ENCODE data around the gene PIGH.

- TF ChIP-seq POLR2AphosphoS5 (IDR thresholded peaks at IDR 0.05; ENCODE audit: low read depth, low read length) (no peak), EZH2phosphoT487 (IDR thresholded peaks at IDR 0.05; ENCODE audit: borderline replicate concordance, low read depth) (no peak), EP300 (IDR thresholded peaks at IDR 0.05; ENCODE audit: borderline replicate concordance in 1 of 2, low read depth in 1 of 2, low read length in 1 of 2) (no peak), REST (IDR thresholded peaks at IDR 0.05; ENCODE audit: low read depth, low read length) (no peak), ZBTB33 (IDR thresholded peaks at IDR 0.05; ENCODE audit: borderline replicate concordance, low read depth) (no peak), CHD2 (IDR thresholded peaks at IDR 0.05; ENCODE audit: low read length, partially characterized antibody) (no peak), SIN3A (IDR thresholded peaks at IDR 0.05; ENCODE audit: borderline replicate concordance, low read depth, low read length) (no peak)
- TF ChIP-seq, protein P1, sequence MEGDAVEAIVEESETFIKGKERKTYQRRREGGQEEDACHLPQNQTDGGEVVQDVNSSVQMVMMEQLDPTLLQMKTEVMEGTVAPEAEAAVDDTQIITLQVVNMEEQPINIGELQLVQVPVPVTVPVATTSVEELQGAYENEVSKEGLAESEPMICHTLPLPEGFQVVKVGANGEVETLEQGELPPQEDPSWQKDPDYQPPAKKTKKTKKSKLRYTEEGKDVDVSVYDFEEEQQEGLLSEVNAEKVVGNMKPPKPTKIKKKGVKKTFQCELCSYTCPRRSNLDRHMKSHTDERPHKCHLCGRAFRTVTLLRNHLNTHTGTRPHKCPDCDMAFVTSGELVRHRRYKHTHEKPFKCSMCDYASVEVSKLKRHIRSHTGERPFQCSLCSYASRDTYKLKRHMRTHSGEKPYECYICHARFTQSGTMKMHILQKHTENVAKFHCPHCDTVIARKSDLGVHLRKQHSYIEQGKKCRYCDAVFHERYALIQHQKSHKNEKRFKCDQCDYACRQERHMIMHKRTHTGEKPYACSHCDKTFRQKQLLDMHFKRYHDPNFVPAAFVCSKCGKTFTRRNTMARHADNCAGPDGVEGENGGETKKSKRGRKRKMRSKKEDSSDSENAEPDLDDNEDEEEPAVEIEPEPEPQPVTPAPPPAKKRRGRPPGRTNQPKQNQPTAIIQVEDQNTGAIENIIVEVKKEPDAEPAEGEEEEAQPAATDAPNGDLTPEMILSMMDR (IDR thresholded peaks at IDR 0.05) = no peak
- TF ChIP-seq, protein P2, sequence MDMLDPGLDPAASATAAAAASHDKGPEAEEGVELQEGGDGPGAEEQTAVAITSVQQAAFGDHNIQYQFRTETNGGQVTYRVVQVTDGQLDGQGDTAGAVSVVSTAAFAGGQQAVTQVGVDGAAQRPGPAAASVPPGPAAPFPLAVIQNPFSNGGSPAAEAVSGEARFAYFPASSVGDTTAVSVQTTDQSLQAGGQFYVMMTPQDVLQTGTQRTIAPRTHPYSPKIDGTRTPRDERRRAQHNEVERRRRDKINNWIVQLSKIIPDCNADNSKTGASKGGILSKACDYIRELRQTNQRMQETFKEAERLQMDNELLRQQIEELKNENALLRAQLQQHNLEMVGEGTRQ (IDR thresholded peaks at IDR 0.05; ENCODE audit: borderline replicate concordance, low read depth, low read length) = no peak
Measured at GRCh38 chr14:67586369-67586768, 13.7 kb downstream of the PIGH start.
